Cardiac septum (tissue), 1 donor: ENCODE results near the gene SORL1. TPM values are rescaled to one million over a fixed set of nuclear protein-coding genes. Genes with fewer than 3 reads are reported as not detected.
"Not testable (repeated sequence)": the region's sequence is repeated elsewhere in the genome, so short reads cannot be mapped to it uniquely, and the experiment has no call there.

Experiments
- DNase-seq: peaks from one replicate; pipeline ENCODE4 v3.0.0-alpha.2; 2020; ENCODE audit warnings: low spot score
- intact Hi-C: fragments of 100-400 bp; cut with DNase I; formaldehyde crosslinking; loops from one replicate; pipeline ENCODE4 v1.14.0; 2022
- total RNA-seq: library from RNA; stranded (reverse); fragmentation: NEBNext Ultra II Directional; extraction: Animal tissue kit (Norgen Biotek cat#: 25700); gene quantifications from one replicate; pipeline ENCODE4 v1.2.1, GENCODE V29; 2021
- donor health status: DM: no; HTN: no; CAD: no.

SORL1 gene
- total RNA-seq, 1 donor from 2014 or later, result 8.0 TPM

GRCh38 chr11:121567995-121568394 is 115.9 kb downstream of the SORL1 start:
- intact Hi-C loops, result no loop called here
- no peak for DNase-seq

GRCh38 chr11:121569332-121570299 is 117.5 kb downstream of the SORL1 start:
- DNase-seq, intact Hi-C loops: not testable (repeated sequence)

GRCh38 chr11:121570453-121570852 is 118.3 kb downstream of the SORL1 start:
- DNase-seq, result no peak
- intact Hi-C loops, result no loop called here

GRCh38 chr11:121571506-121571905 is 119.4 kb downstream of the SORL1 start:
- intact Hi-C loops, result no loop called here
- no peak for DNase-seq

GRCh38 chr11:121572571-121573059 is 120.5 kb downstream of the SORL1 start:
- DNase-seq, result no peak
- intact Hi-C loops, result no loop called here

GRCh38 chr11:121574801-121575200 is 122.7 kb downstream of the SORL1 start:
- no peak for DNase-seq
- intact Hi-C loops, result no loop called here

- intact Hi-C loops, result no loop called here
- DNase-seq, result peak; percentile 82
Measured at GRCh38 chr11:121575250-121575962, 123.3 kb downstream of the SORL1 start.

GRCh38 chr11:121575963-121576290 is 123.8 kb downstream of the SORL1 start:
- intact Hi-C loops, result no loop called here

GRCh38 chr11:121576531-121576930 is 124.4 kb downstream of the SORL1 start:
- DNase-seq, result no peak
- intact Hi-C loops, result no loop called here

More at GRCh38 chr11:121575963-121576290, 123.8 kb downstream of the SORL1 start:
- DNase-seq, result no peak

- intact Hi-C loops, result no loop called here
Measured at GRCh38 chr11:121577106-121577848, 125.2 kb downstream of the SORL1 start.

GRCh38 chr11:121578251-121578976 is 126.3 kb downstream of the SORL1 start:
- DNase-seq, result no peak
- intact Hi-C loops, result no loop called here

More at GRCh38 chr11:121577106-121577848, 125.2 kb downstream of the SORL1 start:
- no peak for DNase-seq

- intact Hi-C loops, result no loop called here
- no peak for DNase-seq
Measured at GRCh38 chr11:121580154-121580553, 128.0 kb downstream of the SORL1 start.

- DNase-seq, result no peak
- intact Hi-C loops, result no loop called here
Measured at GRCh38 chr11:121581607-121582006, 129.5 kb downstream of the SORL1 start.

- DNase-seq, result no peak
- intact Hi-C loops, result no loop called here
Measured at GRCh38 chr11:121582296-121582695, 130.2 kb downstream of the SORL1 start.

GRCh38 chr11:121583825-121584224 is 131.7 kb downstream of the SORL1 start:
- intact Hi-C loops, result no loop called here
- DNase-seq, result no peak

- no peak for DNase-seq
- intact Hi-C loops, result no loop called here
Measured at GRCh38 chr11:121586750-121587149, 134.6 kb downstream of the SORL1 start.

- intact Hi-C loops, result no loop called here
- no peak for DNase-seq
Measured at GRCh38 chr11:121587182-121587581, 135.1 kb downstream of the SORL1 start.

GRCh38 chr11:121588747-121589146 is 136.6 kb downstream of the SORL1 start:
- DNase-seq, result no peak
- intact Hi-C loops, result no loop called here

- no peak for DNase-seq
- intact Hi-C loops, result loop anchor here (5.0 kb wide), 2 partner anchors 138 to 343 kb away; partner anchors contain the start of genes SORL1 and SORL1-AS1
Measured at GRCh38 chr11:121589946-121590537, 137.9 kb downstream of the SORL1 start.
